Mesendoderm (in vitro differentiated cells): ENCODE data around the gene ESYT2.

Experiments used
- DNase-seq: peaks from one replicate; pipeline ENCODE4 v3.0.0; 2013
- H2AK5ac ChIP-seq: 2 replicates; pipeline ENCODE4 v1.6.1; 2013; ENCODE audit warnings: low read length, inconsistent platforms
- H2BK120ac ChIP-seq: 2 replicates; pipeline ENCODE4 v1.6.1; 2013; ENCODE audit warnings: low read depth, mild to moderate bottlenecking, low read length, moderate library complexity, mixed read lengths
- H2BK15ac ChIP-seq: replicated peaks from 2 replicates; pipeline ENCODE4 v1.6.1; 2013; ENCODE audit warnings: low read depth, mild to moderate bottlenecking, moderate library complexity
- H2BK5ac ChIP-seq: 2 replicates; pipeline ENCODE4 v1.6.1; 2013; ENCODE audit warnings: low read length, inconsistent platforms
- H3K18ac ChIP-seq: 2 replicates; pipeline ENCODE4 v1.6.1; 2013; ENCODE audit warnings: mild to moderate bottlenecking, low read length, mixed read lengths
- H3K23ac ChIP-seq: one replicate; pipeline ENCODE4 v1.6.1; 2013; ENCODE audit warnings: low read length
- H3K27ac ChIP-seq: 2 replicates; pipeline ENCODE4 v1.5.1; 2013; ENCODE audit warnings: low read depth, mild to moderate bottlenecking, inconsistent platforms, low read length, moderate library complexity
- H3K27me3 ChIP-seq: 2 replicates; pipeline ENCODE4 v1.6.1; 2013; ENCODE audit warnings: low read length, control low read depth, mild to moderate bottlenecking, inconsistent platforms; ENCODE audit not compliant: insufficient read depth, poor library complexity
- H3K36me3 ChIP-seq: 2 replicates; pipeline ENCODE4 v1.6.1; 2013; ENCODE audit warnings: low read length, inconsistent platforms; ENCODE audit not compliant: control insufficient read depth, insufficient read depth
- H3K4ac ChIP-seq: one replicate; pipeline ENCODE4 v1.6.1; 2013; ENCODE audit warnings: low read depth, mild to moderate bottlenecking, low read length, moderate library complexity
- H3K4me1 ChIP-seq: 2 replicates; pipeline ENCODE4 v1.6.1; 2013; ENCODE audit warnings: low read depth, low read length, inconsistent platforms; ENCODE audit not compliant: control insufficient read depth
- H3K4me2 ChIP-seq: 2 replicates; pipeline ENCODE4 v1.6.1; 2013; ENCODE audit warnings: low read length
- H3K4me3 ChIP-seq: 2 replicates; pipeline ENCODE4 v1.5.1; 2013; ENCODE audit warnings: mild to moderate bottlenecking, low read length
- H3K56ac ChIP-seq: one replicate; pipeline ENCODE4 v1.6.1; 2013; ENCODE audit warnings: low read length
- H3K79me1 ChIP-seq: 2 replicates; pipeline ENCODE4 v1.6.1; 2013; ENCODE audit warnings: low read length, inconsistent platforms
- H3K79me2 ChIP-seq: 2 replicates; pipeline ENCODE4 v1.6.1; 2013; ENCODE audit warnings: mild to moderate bottlenecking, low read length; ENCODE audit not compliant: control insufficient read depth, insufficient read depth
- H3K9ac ChIP-seq: 2 replicates; pipeline ENCODE4 v1.6.1; 2013; ENCODE audit warnings: low read length, inconsistent platforms
- H4K5ac ChIP-seq: one replicate; pipeline ENCODE4 v1.6.1; 2013; ENCODE audit warnings: low read length
- H4K8ac ChIP-seq: one replicate; pipeline ENCODE4 v1.6.1; 2013; ENCODE audit warnings: low read depth, mild to moderate bottlenecking, control low read depth, low read length, moderate library complexity
- WGBS: extraction: QIAGEN DNeasy Blood & Tissue Kit; methylation state at CpG from one replicate; pipeline ENCODE4 v1.1.7; 2013; ENCODE audit warnings: low lambda C conversion rate, missing lambda C conversion rate; ENCODE audit not compliant: insufficient coverage; ENCODE audit errors: extremely low coverage; 5-methylcytosine and 5-hydroxymethylcytosine counted together

Gene ESYT2

DNA sequence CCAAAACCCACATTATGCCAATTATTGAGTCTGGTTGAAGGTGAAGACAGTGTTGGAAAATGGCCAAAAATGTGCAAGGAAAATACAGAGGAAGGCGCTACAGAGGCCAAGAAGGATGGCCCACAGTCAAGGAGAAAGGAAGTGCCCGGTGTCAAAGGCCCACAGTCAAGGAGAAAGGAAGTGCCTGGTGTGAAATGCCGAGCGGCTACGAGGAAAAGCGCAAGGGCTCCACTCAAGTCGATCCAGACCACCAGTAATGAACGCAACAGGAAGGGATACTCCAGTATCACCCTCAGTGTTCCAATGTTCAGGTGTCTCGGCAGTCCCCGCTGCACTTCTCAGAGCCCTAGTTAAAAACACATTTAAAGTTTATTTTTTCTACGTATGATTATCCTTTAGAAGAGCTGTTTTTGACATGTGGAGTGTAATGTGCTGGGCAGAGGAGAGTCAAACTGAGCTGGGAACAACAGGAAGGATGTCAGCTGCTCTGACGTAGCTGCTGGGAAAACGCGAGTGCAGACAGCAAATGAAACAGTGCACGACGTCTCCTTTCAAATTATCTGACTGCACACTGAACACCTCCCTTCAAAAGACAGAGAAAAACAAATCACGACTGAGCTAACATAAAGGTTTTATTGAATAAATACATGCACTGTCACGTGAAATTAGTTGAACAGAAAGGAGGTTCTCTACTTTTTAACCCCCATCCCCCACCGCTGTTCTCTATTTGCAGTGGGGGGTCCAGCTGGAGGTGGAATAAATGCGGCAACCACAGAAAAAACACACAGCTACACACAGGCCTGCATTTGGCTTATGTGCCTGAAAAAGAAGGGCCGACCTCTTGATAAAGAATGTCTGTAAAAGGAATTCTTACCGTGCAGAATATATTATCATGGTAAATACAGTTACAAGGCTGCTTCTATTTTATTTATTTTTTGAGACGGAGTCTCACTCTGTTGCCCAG is 98.6 kb downstream of the ESYT2 start:
- DNase-seq, result no peak
- Histone ChIP-seq H3K18ac (no peak overlapping the region), H2AK5ac (no peak overlapping the region), H3K9ac (no peak overlapping the region), H3K4me1 (no peaks in the 10 kb centered on the region), H4K8ac (no peak overlapping the region), H2BK120ac (no peak overlapping the region), H3K4me2 (no peak overlapping the region), H2BK5ac (no peak overlapping the region), H3K79me1 (no peaks in the 10 kb centered on the region), H3K27me3 (no peaks in the 10 kb centered on the region), H3K27ac (no peak overlapping the region), H3K36me3 (no peaks in the 10 kb centered on the region), H3K4ac (no peak overlapping the region), H3K23ac (no peak overlapping the region), H4K5ac (no peak overlapping the region), H2BK15ac (no peak overlapping the region), H3K79me2 (no peaks in the 10 kb centered on the region), H3K4me3 (no peak overlapping the region), H3K56ac (no peak overlapping the region)
- WGBS, result no CpG with 5 or more reads among the region's 23 CpGs

DNA sequence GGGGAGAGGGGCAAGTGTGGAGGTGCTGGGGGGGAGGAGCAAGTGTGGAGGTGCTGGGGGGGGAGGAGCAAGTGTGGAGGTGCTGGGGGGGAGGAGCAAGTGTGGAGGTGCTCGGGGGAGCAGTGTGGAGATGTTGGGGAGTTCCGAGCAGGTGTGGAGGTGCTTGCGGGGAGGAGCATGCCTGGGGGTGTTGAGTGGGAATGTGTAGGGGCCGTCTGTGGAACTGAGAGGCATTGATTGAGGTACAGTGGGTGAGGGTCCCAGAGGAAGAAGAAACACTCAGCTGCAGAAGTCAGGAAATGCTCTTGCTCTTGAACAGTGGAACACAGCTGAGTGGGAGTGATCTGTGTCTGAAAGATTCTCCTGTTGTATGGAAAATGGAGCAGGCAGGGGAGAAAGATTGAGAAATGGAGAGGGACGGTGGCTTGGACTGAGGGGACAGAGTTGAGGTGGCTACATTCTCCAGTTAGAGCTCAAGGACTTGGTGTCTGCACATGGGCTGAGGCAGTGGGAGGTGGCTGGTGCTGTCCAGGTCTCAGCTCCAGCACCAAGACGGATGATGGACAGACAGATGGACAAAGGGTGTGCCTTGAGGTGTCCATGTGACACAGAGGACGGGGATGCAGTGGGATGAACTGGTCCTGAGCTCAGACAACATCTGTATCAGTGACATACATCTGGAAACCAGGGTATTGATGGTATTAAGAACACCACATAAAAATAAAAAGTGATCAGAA is 99.5 kb downstream of the ESYT2 start:
- H4K8ac ChIP-seq, result no peak overlapping the region
- H3K23ac ChIP-seq, result no peak overlapping the region
- H3K4me1 ChIP-seq, result no peaks in the 10 kb centered on the region
- no peak for DNase-seq
- no peak overlapping the region for H3K4ac ChIP-seq
- H3K9ac ChIP-seq, result no peak overlapping the region
- no peak overlapping the region for H3K27ac ChIP-seq
- H3K79me1 ChIP-seq, result no peaks in the 10 kb centered on the region
- WGBS, result no CpG with 5 or more reads among the region's 7 CpGs
- H3K27me3 ChIP-seq, result no peaks in the 10 kb centered on the region
- no peak overlapping the region for H3K18ac ChIP-seq
- no peak overlapping the region for H2AK5ac ChIP-seq
- no peak overlapping the region for H4K5ac ChIP-seq
- H2BK5ac ChIP-seq, result no peak overlapping the region
- no peak overlapping the region for H3K4me3 ChIP-seq
- no peaks in the 10 kb centered on the region for H3K36me3 ChIP-seq
- no peak overlapping the region for H2BK120ac ChIP-seq
- H3K79me2 ChIP-seq, result no peaks in the 10 kb centered on the region
- no peak overlapping the region for H3K4me2 ChIP-seq
- no peak overlapping the region for H2BK15ac ChIP-seq
- H3K56ac ChIP-seq, result no peak overlapping the region

DNA sequence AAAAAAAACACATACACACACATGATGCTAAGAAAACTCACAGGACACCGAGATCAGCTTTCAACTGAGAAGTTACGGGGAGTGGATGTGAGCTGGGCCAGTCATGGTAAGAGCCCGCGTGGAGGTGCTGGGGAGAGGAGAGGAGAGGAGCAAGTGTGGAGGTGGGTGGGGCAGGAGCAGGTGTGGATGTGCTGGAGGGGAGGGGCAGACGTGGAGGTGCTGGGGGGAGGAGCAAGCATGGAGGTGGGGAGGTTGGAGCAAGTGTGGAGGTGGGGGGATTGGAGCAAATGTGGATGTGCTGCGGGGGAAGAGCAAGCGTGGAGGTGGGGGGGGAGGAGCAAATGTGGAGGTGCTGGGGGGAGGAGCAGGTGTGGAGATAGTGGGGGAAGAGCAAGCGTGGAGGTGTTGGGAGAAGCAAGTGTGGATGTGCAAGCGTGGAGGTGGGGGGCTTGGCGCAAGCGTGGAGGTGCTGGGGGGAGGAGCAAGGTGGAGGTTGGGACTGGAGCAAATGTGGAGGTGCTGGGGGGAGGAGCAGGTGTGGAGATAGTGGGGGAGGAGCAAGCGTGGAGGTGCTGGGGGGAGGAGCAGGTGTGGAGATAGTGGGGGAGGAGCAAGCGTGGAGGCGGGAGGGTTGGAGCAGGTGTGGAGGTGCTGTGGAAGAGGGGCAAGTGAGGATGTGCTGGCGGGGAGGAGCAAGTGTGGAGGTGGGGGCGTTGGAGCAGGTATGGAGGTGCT is 100.2 kb downstream of the ESYT2 start:
- Histone ChIP-seq H3K36me3 (no peaks in the 10 kb centered on the region), H3K56ac (no peak overlapping the region), H3K9ac (no peak overlapping the region), H3K79me2 (no peaks in the 10 kb centered on the region), H2BK120ac (no peak overlapping the region), H4K8ac (no peak overlapping the region), H2BK5ac (no peak overlapping the region), H2BK15ac (no peak overlapping the region), H3K4me3 (no peak overlapping the region), H3K79me1 (no peaks in the 10 kb centered on the region), H3K18ac (no peak overlapping the region), H3K27me3 (no peaks in the 10 kb centered on the region), H3K27ac (no peak overlapping the region), H4K5ac (no peak overlapping the region), H3K4me2 (no peak overlapping the region), H3K4me1 (no peaks in the 10 kb centered on the region), H3K4ac (no peak overlapping the region), H2AK5ac (no peak overlapping the region), H3K23ac (no peak overlapping the region)
- DNase-seq, result no peak
- no CpG with 5 or more reads among the region's 16 CpGs for WGBS

DNA sequence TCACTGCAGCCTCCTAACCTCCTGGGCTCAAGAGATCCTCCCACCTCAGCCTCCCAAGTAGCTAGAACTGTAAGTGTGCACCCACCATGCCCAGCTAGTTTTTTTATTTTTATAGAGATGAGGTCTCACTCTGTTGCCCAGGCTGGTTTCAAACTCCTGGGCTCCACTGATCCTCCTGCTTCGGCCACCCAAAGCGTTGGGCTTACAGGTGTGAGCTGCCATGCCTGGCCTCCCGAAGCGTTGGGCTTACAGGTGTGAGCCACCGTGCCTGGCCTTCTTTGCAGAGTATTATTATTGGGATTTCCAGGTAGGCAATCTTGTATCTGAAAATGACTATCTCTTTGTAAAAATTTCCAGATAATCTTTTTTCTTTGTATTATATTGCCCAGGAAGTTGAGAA is 101.6 kb downstream of the ESYT2 start:
- no peaks in the 10 kb centered on the region for H3K27me3 ChIP-seq
- no peak overlapping the region for H2BK15ac ChIP-seq
- no peak overlapping the region for H2BK120ac ChIP-seq
- no CpG with 5 or more reads among the region's 5 CpGs for WGBS
- H3K4me1 ChIP-seq, result no peaks in the 10 kb centered on the region
- H3K23ac ChIP-seq, result no peak overlapping the region
- DNase-seq, result no peak
- H3K4me3 ChIP-seq, result no peak overlapping the region
- no peaks in the 10 kb centered on the region for H3K36me3 ChIP-seq
- no peaks in the 10 kb centered on the region for H3K79me2 ChIP-seq
- no peak overlapping the region for H3K9ac ChIP-seq
- H2BK5ac ChIP-seq, result no peak overlapping the region
- no peaks in the 10 kb centered on the region for H3K79me1 ChIP-seq
- no peak overlapping the region for H3K27ac ChIP-seq
- H3K4me2 ChIP-seq, result no peak overlapping the region
- H2AK5ac ChIP-seq, result no peak overlapping the region
- no peak overlapping the region for H3K56ac ChIP-seq
- H4K5ac ChIP-seq, result no peak overlapping the region
- H3K18ac ChIP-seq, result no peak overlapping the region
- no peak overlapping the region for H3K4ac ChIP-seq
- no peak overlapping the region for H4K8ac ChIP-seq

DNA sequence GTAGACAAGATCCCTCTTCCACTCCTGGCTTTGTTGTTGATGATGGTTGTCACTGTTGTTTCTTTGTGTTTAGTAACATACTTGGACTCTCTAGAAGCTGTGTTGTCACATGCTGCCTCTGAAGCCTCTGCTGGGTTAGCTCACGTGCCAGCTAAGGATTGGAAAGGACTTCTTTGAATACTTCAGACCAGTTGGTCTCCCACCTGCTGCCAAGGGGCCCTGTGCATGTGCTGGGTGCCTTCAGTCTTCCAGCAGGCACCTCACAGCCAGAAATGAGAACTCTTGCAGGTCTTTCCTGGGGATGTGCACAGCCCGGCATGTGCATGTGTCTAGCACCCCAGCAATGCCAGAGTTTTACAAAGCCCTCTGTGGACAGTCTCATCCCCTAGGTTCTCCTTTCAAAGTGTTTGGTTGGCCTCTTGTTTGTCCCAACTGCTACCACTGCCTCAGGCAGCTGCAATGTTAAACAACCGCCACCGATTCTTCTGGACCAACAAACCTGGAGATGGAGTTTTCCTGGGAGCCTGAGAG is 103.0 kb downstream of the ESYT2 start:
- WGBS, result no CpG with 5 or more reads among the region's 4 CpGs
- no peak overlapping the region for H3K4ac ChIP-seq
- no peak overlapping the region for H3K56ac ChIP-seq
- H3K36me3 ChIP-seq, result no peaks in the 10 kb centered on the region
- no peak overlapping the region for H3K18ac ChIP-seq
- no peak overlapping the region for H4K5ac ChIP-seq
- no peak overlapping the region for H4K8ac ChIP-seq
- DNase-seq, result no peak
- H3K4me1 ChIP-seq, result no peaks in the 10 kb centered on the region
- no peak overlapping the region for H3K27ac ChIP-seq
- no peak overlapping the region for H2BK15ac ChIP-seq
- H3K27me3 ChIP-seq, result no peaks in the 10 kb centered on the region
- no peak overlapping the region for H2BK120ac ChIP-seq
- H3K4me3 ChIP-seq, result no peak overlapping the region
- no peaks in the 10 kb centered on the region for H3K79me1 ChIP-seq
- no peaks in the 10 kb centered on the region for H3K79me2 ChIP-seq
- no peak overlapping the region for H3K23ac ChIP-seq
- no peak overlapping the region for H3K9ac ChIP-seq
- no peak overlapping the region for H2AK5ac ChIP-seq
- H3K4me2 ChIP-seq, result no peak overlapping the region
- H2BK5ac ChIP-seq, result no peak overlapping the region
